ENCODE data around the gene PTCD3. TPM values are rescaled to one million over a fixed set of nuclear protein-coding genes. Genes with fewer than 3 reads are reported as not detected.

The PTCD3 gene
- polyA plus RNA-seq, 1 donor (not counting 4 experiments of a cell fraction or from before 2014, with no cell fraction given): 93.1 TPM

DNA sequence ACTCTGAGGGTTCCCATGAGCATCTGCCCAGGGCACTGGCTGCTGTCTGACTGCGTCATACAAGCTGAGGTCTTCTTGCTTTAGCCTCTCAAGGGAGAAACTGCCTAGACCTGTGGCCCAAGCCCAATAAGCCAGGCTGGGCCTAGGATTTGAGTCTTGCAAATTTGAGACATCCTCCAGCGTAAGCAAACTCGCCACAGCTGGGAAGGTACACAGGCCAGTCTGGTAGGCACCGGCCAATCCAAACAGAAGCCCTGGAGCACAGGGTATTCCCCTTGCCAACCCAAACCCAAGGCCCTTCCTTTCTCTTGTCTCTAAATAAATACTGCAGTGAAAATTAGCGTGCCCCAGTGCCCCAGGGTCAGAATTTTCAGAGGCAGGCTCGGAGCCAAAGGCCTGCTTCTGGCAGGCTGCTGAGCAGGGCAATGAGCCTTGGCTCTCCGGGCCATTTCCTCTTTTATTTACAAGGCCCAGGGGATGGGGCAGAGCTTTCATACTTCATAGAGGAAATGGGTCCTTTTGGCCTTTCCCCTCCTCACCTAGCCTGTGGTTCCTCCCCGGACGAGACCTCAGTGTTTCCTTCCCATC lies 33.7 kb upstream of the PTCD3 start:
- DNase-seq (ENCODE audit: low read depth, low spot score) (no peak), FAIRE-seq (no peak)
- no peaks in the 10 kb centered on the region for H3K9me1 ChIP-seq (ENCODE audit: control insufficient read depth, extremely low read depth, insufficient read depth, low read length)
- H3K79me2 ChIP-seq (ENCODE audit: control insufficient read depth, insufficient read depth, low read length): no peaks in the 10 kb centered on the region
- H2AFZ ChIP-seq (ENCODE audit: control insufficient read depth, low read length): no peak overlapping the region
- no peak for TF ChIP-seq EZH2 (IDR thresholded peaks at IDR 0.05; ENCODE audit: low read length)
- TF ChIP-seq, protein P1, sequence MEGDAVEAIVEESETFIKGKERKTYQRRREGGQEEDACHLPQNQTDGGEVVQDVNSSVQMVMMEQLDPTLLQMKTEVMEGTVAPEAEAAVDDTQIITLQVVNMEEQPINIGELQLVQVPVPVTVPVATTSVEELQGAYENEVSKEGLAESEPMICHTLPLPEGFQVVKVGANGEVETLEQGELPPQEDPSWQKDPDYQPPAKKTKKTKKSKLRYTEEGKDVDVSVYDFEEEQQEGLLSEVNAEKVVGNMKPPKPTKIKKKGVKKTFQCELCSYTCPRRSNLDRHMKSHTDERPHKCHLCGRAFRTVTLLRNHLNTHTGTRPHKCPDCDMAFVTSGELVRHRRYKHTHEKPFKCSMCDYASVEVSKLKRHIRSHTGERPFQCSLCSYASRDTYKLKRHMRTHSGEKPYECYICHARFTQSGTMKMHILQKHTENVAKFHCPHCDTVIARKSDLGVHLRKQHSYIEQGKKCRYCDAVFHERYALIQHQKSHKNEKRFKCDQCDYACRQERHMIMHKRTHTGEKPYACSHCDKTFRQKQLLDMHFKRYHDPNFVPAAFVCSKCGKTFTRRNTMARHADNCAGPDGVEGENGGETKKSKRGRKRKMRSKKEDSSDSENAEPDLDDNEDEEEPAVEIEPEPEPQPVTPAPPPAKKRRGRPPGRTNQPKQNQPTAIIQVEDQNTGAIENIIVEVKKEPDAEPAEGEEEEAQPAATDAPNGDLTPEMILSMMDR (optimal IDR thresholded peaks at IDR 0.05 in 1 of 3, IDR thresholded peaks at IDR 0.05 in 1 of 3, conservative IDR thresholded peaks at IDR 0.05 in 1 of 3; ENCODE audit: extremely low read depth in 1 of 3, insufficient read depth in 2 of 3, low read length in 3 of 3): no peak
- no peak overlapping the region for H3K4me2 ChIP-seq (ENCODE audit: control insufficient read depth, extremely low read depth, insufficient read depth, low read depth, low read length)
- peaks cover 52 to 70% of the 10 kb centered on the region in 2 experiments for H3K36me3 ChIP-seq (ENCODE audit: control insufficient read depth in 2 of 2, extremely low read depth in 1 of 2, insufficient read depth in 2 of 2, low read length in 2 of 2)
- H3K9me3 ChIP-seq (ENCODE audit: control insufficient read depth, low read depth, low read length): no peaks in the 10 kb centered on the region
- no peaks in the 10 kb centered on the region for H3K4me1 ChIP-seq (ENCODE audit: control insufficient read depth, extremely low read depth, insufficient read depth, low read length)
- H3K4me3 ChIP-seq (ENCODE audit: control insufficient read depth in 2 of 3, extremely low read depth in 1 of 3, insufficient read depth in 2 of 3, low read depth in 1 of 3, low read length in 3 of 3): no peak overlapping the region
- no peak overlapping the region for H3K9ac ChIP-seq (ENCODE audit: control insufficient read depth, extremely low read depth, insufficient read depth, low read length)
- dilution Hi-C loops (cut with MboI; ENCODE audit: extremely low pct_ligation_motif_present, low sequenced_read_pairs): no loop called here
- H3K27me3 ChIP-seq (ENCODE audit: control insufficient read depth, extremely low read depth, insufficient read depth, low read length): no peaks in the 10 kb centered on the region
- H4K20me1 ChIP-seq (ENCODE audit: control insufficient read depth, extremely low read depth, insufficient read depth, low read length): peaks cover 3% of the 10 kb centered on the region
- H3K27ac ChIP-seq (ENCODE audit: control insufficient read depth, insufficient read depth, low read length): no peak overlapping the region

DNA sequence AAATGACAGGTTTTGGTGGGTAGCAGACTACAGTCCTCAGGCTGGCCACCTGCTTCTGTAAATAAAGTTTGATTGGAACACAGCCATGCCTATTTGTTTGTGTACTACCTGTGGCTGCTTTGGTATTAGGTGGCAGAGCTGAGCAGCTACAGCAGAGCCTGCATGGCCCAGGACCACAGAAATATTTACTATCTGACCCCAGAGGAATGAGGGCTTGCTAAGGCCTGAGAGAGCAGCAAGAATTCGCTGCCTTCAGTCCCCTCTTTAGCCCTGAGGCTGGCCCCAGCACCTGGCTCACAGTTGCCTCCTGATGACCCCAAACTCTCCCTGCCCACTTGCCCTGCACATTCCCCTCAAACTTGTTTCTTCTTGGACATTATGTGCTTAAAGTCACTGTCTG lies 32.8 kb upstream of the PTCD3 start:
- no peak for DNase-seq (ENCODE audit: low read depth, low spot score)
- H3K27me3 ChIP-seq (ENCODE audit: control insufficient read depth, extremely low read depth, insufficient read depth, low read length): no peaks in the 10 kb centered on the region
- no peaks in the 10 kb centered on the region for H3K79me2 ChIP-seq (ENCODE audit: control insufficient read depth, insufficient read depth, low read length)
- dilution Hi-C loops (cut with MboI; ENCODE audit: extremely low pct_ligation_motif_present, low sequenced_read_pairs): no loop called here
- TF ChIP-seq, protein P1 (optimal IDR thresholded peaks at IDR 0.05 in 1 of 3, IDR thresholded peaks at IDR 0.05 in 1 of 3, conservative IDR thresholded peaks at IDR 0.05 in 1 of 3; ENCODE audit: extremely low read depth in 1 of 3, insufficient read depth in 2 of 3, low read length in 3 of 3): no peak
- no peak for TF ChIP-seq EZH2 (IDR thresholded peaks at IDR 0.05; ENCODE audit: low read length)
- H3K36me3 ChIP-seq (ENCODE audit: control insufficient read depth in 2 of 2, extremely low read depth in 1 of 2, insufficient read depth in 2 of 2, low read length in 2 of 2): peaks cover 51 to 70% of the 10 kb centered on the region in 2 experiments
- H3K9me3 ChIP-seq (ENCODE audit: control insufficient read depth, low read depth, low read length): no peaks in the 10 kb centered on the region
- H3K9ac ChIP-seq (ENCODE audit: control insufficient read depth, extremely low read depth, insufficient read depth, low read length): no peak overlapping the region
- no peak overlapping the region for H3K4me2 ChIP-seq (ENCODE audit: control insufficient read depth, extremely low read depth, insufficient read depth, low read depth, low read length)
- H4K20me1 ChIP-seq (ENCODE audit: control insufficient read depth, extremely low read depth, insufficient read depth, low read length): peaks cover 3% of the 10 kb centered on the region
- H3K4me1 ChIP-seq (ENCODE audit: control insufficient read depth, extremely low read depth, insufficient read depth, low read length): no peaks in the 10 kb centered on the region
- H3K9me1 ChIP-seq (ENCODE audit: control insufficient read depth, extremely low read depth, insufficient read depth, low read length): no peaks in the 10 kb centered on the region
- no peak overlapping the region for H3K27ac ChIP-seq (ENCODE audit: control insufficient read depth, insufficient read depth, low read length)
- H3K4me3 ChIP-seq (ENCODE audit: control insufficient read depth in 2 of 3, extremely low read depth in 1 of 3, insufficient read depth in 2 of 3, low read depth in 1 of 3, low read length in 3 of 3): no peak overlapping the region
- H2AFZ ChIP-seq (ENCODE audit: control insufficient read depth, low read length): no peak overlapping the region
- no peak for FAIRE-seq

Data from keratinocyte (primary cell).